MCF 10A (cell line): ENCODE results near the gene CHST7. TPM values are rescaled to one million over a fixed set of nuclear protein-coding genes. Genes with fewer than 3 reads are reported as not detected.
A peak's percentile ranks its signal among the peaks of the same experiment; 100 is the strongest.

ENCODE experiments used
- BruUV-seq: library from RNA; stranded (reverse); fragments of 400-500 nt; replicated peaks from 2 replicates; lab custom pipeline; 2021; lab: Mats Ljungman, UMichigan
- CTCF ChIA-PET: fragments of 300-600 bp; sonication (Branson Sonifier 250); formaldehyde crosslinking; extraction: SDS; loops from one replicate; lab custom pipeline; 2021; ENCODE audit warnings: antibody characterized with exemption, inconsistent platforms; lab: Yijun Ruan, JAX
- POLR2A ChIA-PET: fragments of 300-600, 350-650 bp; sonication (Branson Sonifier 250); formaldehyde crosslinking; extraction: SDS; loops from one replicate; lab custom pipeline; 2020; ENCODE audit warnings: antibody characterized with exemption, inconsistent platforms; lab: Yijun Ruan, JAX
- DNase-seq: peaks from one replicate; pipeline ENCODE4 v3.0.0-alpha.2; 2018; ENCODE audit not compliant: unreplicated experiment
- H3K27ac Mint-ChIP-seq: one replicate; pipeline ENCODE4 v1.8.0; 2022; ENCODE audit warnings: mild to moderate bottlenecking, low read depth, mixed read lengths; ENCODE audit not compliant: unreplicated experiment
- H3K27me3 Mint-ChIP-seq: one replicate; pipeline ENCODE4 v1.8.0; 2022; ENCODE audit warnings: mixed read lengths; ENCODE audit not compliant: insufficient read depth, unreplicated experiment
- H3K36me3 Mint-ChIP-seq: one replicate; pipeline ENCODE4 v1.8.0; 2022; ENCODE audit warnings: mild to moderate bottlenecking, moderate library complexity, mixed read lengths; ENCODE audit not compliant: insufficient read depth, unreplicated experiment
- H3K4me1 Mint-ChIP-seq: one replicate; pipeline ENCODE4 v1.8.0; 2022; ENCODE audit warnings: mixed read lengths; ENCODE audit not compliant: insufficient read depth, unreplicated experiment
- H3K4me3 Mint-ChIP-seq: one replicate; pipeline ENCODE4 v1.8.0; 2022; ENCODE audit warnings: mild to moderate bottlenecking, moderate library complexity, mixed read lengths; ENCODE audit not compliant: unreplicated experiment
- H3K9me3 Mint-ChIP-seq: one replicate; pipeline ENCODE4 v1.8.0; 2022; ENCODE audit warnings: mixed read lengths; ENCODE audit not compliant: unreplicated experiment
- intact Hi-C: fragments of 100-400 bp; cut with micrococcal nuclease; formaldehyde crosslinking; loops from 2 replicates; pipeline ENCODE4 v1.14.1; 2022
- total RNA-seq: library from RNA; stranded (reverse); gene quantifications from 2 replicates; pipeline ENCODE4 v1.2.3, GENCODE V29; 2022
- TF ChIP-seq, protein P1 (sequence below): fragments of 200-600 bp; IDR thresholded peaks from one replicate; pipeline ENCODE4 v1.8.0; 2022; ENCODE audit warnings: antibody characterized with exemption, mild to moderate bottlenecking; ENCODE audit not compliant: unreplicated experiment

The CHST7 gene
- total RNA-seq, 1 experiment from 2014 or later, result 1.6 TPM

DNA sequence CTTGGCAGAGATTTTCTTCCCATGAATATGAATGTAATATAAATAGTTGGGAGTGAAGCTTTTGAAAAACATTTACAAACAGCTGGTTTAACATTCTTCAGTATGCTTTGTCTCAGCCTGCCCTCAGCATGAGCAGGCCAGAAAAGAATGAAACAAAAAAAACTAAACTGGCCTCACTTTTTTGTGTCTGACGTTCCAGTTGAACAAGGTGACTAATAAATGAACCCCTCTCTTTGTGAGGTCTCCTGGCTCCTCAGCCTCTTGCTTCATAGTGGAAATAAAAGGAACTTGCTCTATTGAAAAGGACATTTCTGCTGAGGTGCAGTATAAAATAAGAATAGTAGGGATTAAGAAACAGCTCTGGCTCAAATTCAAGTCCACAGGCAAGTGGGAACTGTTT is 9.4 kb downstream of the CHST7 start:
- H3K36me3 Mint-ChIP-seq, result no peaks in the 10 kb centered on the region
- ChIA-PET POLR2A (interaction anchor here (0.9 to 1.6 kb wide), 5 partner anchors 10 to 38 kb away, joined by 4 to 8 read pairs (median 5); partner anchors contain the start of gene ZNF674), CTCF (no interaction called here)
- peak overlapping the region; percentile 14 for H3K4me3 Mint-ChIP-seq
- BruUV-seq, result no TSS peak
- DNase-seq, result peak; percentile 81
- H3K9me3 Mint-ChIP-seq, result no peaks in the 10 kb centered on the region
- TF ChIP-seq, protein P1, sequence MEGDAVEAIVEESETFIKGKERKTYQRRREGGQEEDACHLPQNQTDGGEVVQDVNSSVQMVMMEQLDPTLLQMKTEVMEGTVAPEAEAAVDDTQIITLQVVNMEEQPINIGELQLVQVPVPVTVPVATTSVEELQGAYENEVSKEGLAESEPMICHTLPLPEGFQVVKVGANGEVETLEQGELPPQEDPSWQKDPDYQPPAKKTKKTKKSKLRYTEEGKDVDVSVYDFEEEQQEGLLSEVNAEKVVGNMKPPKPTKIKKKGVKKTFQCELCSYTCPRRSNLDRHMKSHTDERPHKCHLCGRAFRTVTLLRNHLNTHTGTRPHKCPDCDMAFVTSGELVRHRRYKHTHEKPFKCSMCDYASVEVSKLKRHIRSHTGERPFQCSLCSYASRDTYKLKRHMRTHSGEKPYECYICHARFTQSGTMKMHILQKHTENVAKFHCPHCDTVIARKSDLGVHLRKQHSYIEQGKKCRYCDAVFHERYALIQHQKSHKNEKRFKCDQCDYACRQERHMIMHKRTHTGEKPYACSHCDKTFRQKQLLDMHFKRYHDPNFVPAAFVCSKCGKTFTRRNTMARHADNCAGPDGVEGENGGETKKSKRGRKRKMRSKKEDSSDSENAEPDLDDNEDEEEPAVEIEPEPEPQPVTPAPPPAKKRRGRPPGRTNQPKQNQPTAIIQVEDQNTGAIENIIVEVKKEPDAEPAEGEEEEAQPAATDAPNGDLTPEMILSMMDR, result no peak
- peaks cover 31% of the 10 kb centered on the region for H3K27me3 Mint-ChIP-seq
- intact Hi-C loops, result loop anchor here (10.0 kb wide), 1 partner anchor 138 kb away; no protein-coding TSS in a partner anchor
- H3K4me1 Mint-ChIP-seq, result peaks cover 9% of the 10 kb centered on the region
- peak overlapping the region; percentile 32 for H3K27ac Mint-ChIP-seq

GRCh38 chrX:46584736-46585135 is 11.2 kb downstream of the CHST7 start:
- intact Hi-C loops, result loop anchor here (10.0 kb wide), 1 partner anchor 140 kb away; no protein-coding TSS in a partner anchor
- BruUV-seq, result no TSS peak
- Mint-ChIP-seq H3K4me1 (peaks cover 14% of the 10 kb centered on the region), H3K9me3 (no peaks in the 10 kb centered on the region), H3K36me3 (no peaks in the 10 kb centered on the region), H3K27ac (no peak overlapping the region), H3K4me3 (no peak overlapping the region), H3K27me3 (peaks cover 30% of the 10 kb centered on the region)
- ChIA-PET CTCF (no interaction called here), POLR2A (no interaction called here)
- TF ChIP-seq, protein P1, result no peak
- DNase-seq, result no peak

GRCh38 chrX:46587158-46587557 is 13.6 kb downstream of the CHST7 start:
- no peak overlapping the region for H3K4me3 Mint-ChIP-seq
- intact Hi-C loops, result loop anchor here (10.0 kb wide), 1 partner anchor 142 kb away; no protein-coding TSS in a partner anchor
- TF ChIP-seq, protein P1, result no peak
- H3K9me3 Mint-ChIP-seq, result no peaks in the 10 kb centered on the region
- peaks cover 28% of the 10 kb centered on the region for H3K27me3 Mint-ChIP-seq
- H3K36me3 Mint-ChIP-seq, result no peaks in the 10 kb centered on the region
- BruUV-seq, result no TSS peak
- peak overlapping the region; percentile 42 for H3K27ac Mint-ChIP-seq
- ChIA-PET CTCF (interaction anchor here (0.6 kb wide), 1 partner anchor 692 kb away, joined by 3 read pairs; no protein-coding TSS in a partner anchor), POLR2A (no interaction called here)
- peaks cover 14% of the 10 kb centered on the region for H3K4me1 Mint-ChIP-seq
- DNase-seq, result peak; percentile 49

DNA sequence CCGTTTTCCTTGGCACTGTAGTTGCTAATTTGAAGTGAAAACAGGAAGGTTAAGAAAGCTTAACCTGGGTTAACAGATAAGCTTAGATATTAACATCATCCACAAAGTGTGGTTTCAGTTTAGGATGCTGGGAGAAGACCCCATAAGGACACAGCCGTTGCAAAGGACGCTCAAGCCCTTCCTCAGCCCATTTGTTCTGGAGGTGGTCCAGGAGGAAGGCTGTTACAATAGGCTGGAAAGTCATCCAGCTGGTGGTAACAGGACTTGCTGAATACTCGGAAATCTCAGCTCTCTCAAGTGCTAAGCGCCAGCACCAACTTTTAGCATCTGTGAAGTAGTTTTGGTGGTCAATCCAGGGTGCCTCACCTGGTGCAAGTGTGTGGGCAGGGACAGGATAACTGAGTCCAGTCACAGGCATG is 14.2 kb downstream of the CHST7 start:
- H3K27ac Mint-ChIP-seq, result peak overlapping the region; percentile 42
- POLR2A ChIA-PET, result interaction anchor here (0.6 to 0.7 kb wide), 2 partner anchors 40 to 252 kb away, joined by 3 to 5 read pairs; no protein-coding TSS in a partner anchor
- H3K36me3 Mint-ChIP-seq, result no peaks in the 10 kb centered on the region
- H3K4me1 Mint-ChIP-seq, result peaks cover 14% of the 10 kb centered on the region
- no peaks in the 10 kb centered on the region for H3K9me3 Mint-ChIP-seq
- peaks cover 25% of the 10 kb centered on the region for H3K27me3 Mint-ChIP-seq
- TF ChIP-seq, protein P1, result no peak
- CTCF ChIA-PET, result interaction anchor here (0.6 kb wide), 2 partner anchors 10 to 33 kb away, joined by 3 read pairs; no protein-coding TSS in a partner anchor
- H3K4me3 Mint-ChIP-seq, result no peak overlapping the region
- no TSS peak for BruUV-seq
- intact Hi-C loops, result loop anchor here (10.0 kb wide), 1 partner anchor 143 kb away; no protein-coding TSS in a partner anchor
- peak; percentile 23 for DNase-seq
